Endothelial cell (in vitro differentiated cells): ENCODE measurements around the gene CACNA2D3. TPM values are rescaled to one million over a fixed set of nuclear protein-coding genes. Genes with fewer than 3 reads are reported as not detected.

Experiments used
- DNase-seq: peaks from one replicate; pipeline ENCODE4 v3.0.0; 2021; ENCODE audit warnings: low spot score
- H3K27ac Mint-ChIP-seq: one replicate; pipeline ENCODE4 v1.8.0; 2021; ENCODE audit warnings: mixed read lengths, inconsistent platforms; ENCODE audit not compliant: unreplicated experiment
- H3K27me3 Mint-ChIP-seq: one replicate; pipeline ENCODE4 v1.8.0; 2021; ENCODE audit warnings: mild to moderate bottlenecking, moderate library complexity, mixed read lengths, inconsistent platforms; ENCODE audit not compliant: unreplicated experiment
- H3K36me3 Mint-ChIP-seq: one replicate; pipeline ENCODE4 v1.8.0; 2021; ENCODE audit warnings: mild to moderate bottlenecking, low read depth, mixed read lengths, inconsistent platforms; ENCODE audit not compliant: unreplicated experiment
- H3K4me1 Mint-ChIP-seq: one replicate; pipeline ENCODE4 v1.8.0; 2021; ENCODE audit warnings: mild to moderate bottlenecking, mixed read lengths, inconsistent platforms; ENCODE audit not compliant: unreplicated experiment
- H3K4me3 Mint-ChIP-seq: one replicate; pipeline ENCODE4 v1.8.0; 2021; ENCODE audit warnings: mild to moderate bottlenecking, mixed read lengths, inconsistent platforms; ENCODE audit not compliant: unreplicated experiment
- H3K9me3 Mint-ChIP-seq: one replicate; pipeline ENCODE4 v1.8.0; 2021; ENCODE audit warnings: mixed read lengths, inconsistent platforms; ENCODE audit not compliant: unreplicated experiment
- total RNA-seq: library from RNA; stranded (reverse); fragmentation: NEBNext Ultra II Directional; extraction: Animal tissue kit (Norgen Biotek cat#: 25700); gene quantifications from one replicate; pipeline ENCODE4 v1.2.1, GENCODE V29; 2021; ENCODE audit not compliant: unreplicated experiment
- TF ChIP-seq, protein P1 (sequence below): fragments of 200-600 bp; sonication (generic); IDR thresholded peaks from one replicate; pipeline ENCODE4 v1.5.0; 2021; ENCODE audit warnings: antibody characterized with exemption; ENCODE audit not compliant: unreplicated experiment

The CACNA2D3 gene
- total RNA-seq, 1 donor from 2014 or later: 0.46 TPM

- no peaks in the 10 kb centered on the region for H3K9me3 Mint-ChIP-seq
- H3K4me1 Mint-ChIP-seq: no peaks in the 10 kb centered on the region
- TF ChIP-seq, protein P1, sequence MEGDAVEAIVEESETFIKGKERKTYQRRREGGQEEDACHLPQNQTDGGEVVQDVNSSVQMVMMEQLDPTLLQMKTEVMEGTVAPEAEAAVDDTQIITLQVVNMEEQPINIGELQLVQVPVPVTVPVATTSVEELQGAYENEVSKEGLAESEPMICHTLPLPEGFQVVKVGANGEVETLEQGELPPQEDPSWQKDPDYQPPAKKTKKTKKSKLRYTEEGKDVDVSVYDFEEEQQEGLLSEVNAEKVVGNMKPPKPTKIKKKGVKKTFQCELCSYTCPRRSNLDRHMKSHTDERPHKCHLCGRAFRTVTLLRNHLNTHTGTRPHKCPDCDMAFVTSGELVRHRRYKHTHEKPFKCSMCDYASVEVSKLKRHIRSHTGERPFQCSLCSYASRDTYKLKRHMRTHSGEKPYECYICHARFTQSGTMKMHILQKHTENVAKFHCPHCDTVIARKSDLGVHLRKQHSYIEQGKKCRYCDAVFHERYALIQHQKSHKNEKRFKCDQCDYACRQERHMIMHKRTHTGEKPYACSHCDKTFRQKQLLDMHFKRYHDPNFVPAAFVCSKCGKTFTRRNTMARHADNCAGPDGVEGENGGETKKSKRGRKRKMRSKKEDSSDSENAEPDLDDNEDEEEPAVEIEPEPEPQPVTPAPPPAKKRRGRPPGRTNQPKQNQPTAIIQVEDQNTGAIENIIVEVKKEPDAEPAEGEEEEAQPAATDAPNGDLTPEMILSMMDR: no peak
- H3K27me3 Mint-ChIP-seq: no peaks in the 10 kb centered on the region
- H3K27ac Mint-ChIP-seq: no peak overlapping the region
- no peak overlapping the region for H3K4me3 Mint-ChIP-seq
- no peaks in the 10 kb centered on the region for H3K36me3 Mint-ChIP-seq
- no peak for DNase-seq
These were observed 92.5 kb downstream of the CACNA2D3 start for GRCh38 chr3:54214845-54215244.

- Mint-ChIP-seq H3K27me3 (no peaks in the 10 kb centered on the region), H3K27ac (no peak overlapping the region), H3K4me3 (no peak overlapping the region), H3K4me1 (no peaks in the 10 kb centered on the region), H3K36me3 (no peaks in the 10 kb centered on the region), H3K9me3 (no peaks in the 10 kb centered on the region)
- TF ChIP-seq, protein P1: no peak
- DNase-seq: no peak
These were observed 93.2 kb downstream of the CACNA2D3 start for GRCh38 chr3:54215521-54215920.

DNA sequence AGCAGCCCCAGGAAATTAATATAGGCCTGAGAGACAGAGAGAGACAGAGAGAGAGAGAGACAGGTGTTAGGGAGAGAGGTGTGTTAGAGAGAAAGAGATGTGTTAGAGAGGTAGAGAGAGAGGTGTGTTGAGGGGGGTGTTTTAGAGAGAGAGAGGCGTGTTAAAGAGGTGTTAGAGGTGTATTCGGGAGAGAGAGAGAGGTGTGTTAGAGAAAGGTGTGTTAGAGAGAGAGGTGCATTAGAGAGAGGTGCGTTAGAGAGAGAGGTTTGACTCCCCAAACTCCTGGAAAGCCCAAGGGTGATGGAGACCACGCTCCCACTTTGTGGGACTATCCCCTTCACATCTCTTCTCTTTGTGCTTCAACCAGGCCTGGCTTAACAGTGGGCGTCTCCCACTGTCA, 95.5 kb downstream of the CACNA2D3 start:
- Mint-ChIP-seq H3K4me1 (no peaks in the 10 kb centered on the region), H3K9me3 (no peaks in the 10 kb centered on the region), H3K4me3 (no peak overlapping the region), H3K27me3 (no peaks in the 10 kb centered on the region), H3K36me3 (no peaks in the 10 kb centered on the region), H3K27ac (no peak overlapping the region)
- DNase-seq: no peak
- TF ChIP-seq, protein P1: no peak

DNA sequence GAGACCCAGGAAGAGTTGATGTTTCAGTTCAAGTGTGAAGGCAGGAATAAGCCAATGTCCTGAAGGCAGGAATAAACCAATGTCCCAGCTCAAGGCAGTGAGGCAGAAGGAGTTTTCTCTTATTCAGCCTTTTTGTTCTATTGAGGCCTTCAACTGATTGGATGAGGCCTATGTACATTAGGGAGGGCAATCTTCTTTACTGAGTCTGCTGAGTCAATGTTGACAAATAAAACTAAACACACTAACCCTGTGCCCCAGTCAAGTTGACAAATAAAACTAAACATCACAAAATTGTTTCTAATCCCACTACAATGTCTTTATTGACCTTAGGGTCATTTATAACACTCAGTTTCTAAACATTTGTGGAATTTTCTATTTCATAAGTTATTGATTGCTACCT, 100.0 kb downstream of the CACNA2D3 start:
- Mint-ChIP-seq H3K27ac (no peak overlapping the region), H3K4me3 (no peak overlapping the region), H3K27me3 (peaks cover 1% of the 10 kb centered on the region), H3K4me1 (no peaks in the 10 kb centered on the region), H3K36me3 (no peaks in the 10 kb centered on the region), H3K9me3 (no peaks in the 10 kb centered on the region)
- DNase-seq: no peak
- TF ChIP-seq, protein P1: no peak

- Mint-ChIP-seq H3K4me1 (no peaks in the 10 kb centered on the region), H3K4me3 (no peak overlapping the region), H3K36me3 (no peaks in the 10 kb centered on the region), H3K27me3 (peaks cover 1% of the 10 kb centered on the region), H3K27ac (no peak overlapping the region), H3K9me3 (no peaks in the 10 kb centered on the region)
- DNase-seq: no peak
- TF ChIP-seq, protein P1: no peak
These were observed 100.7 kb downstream of the CACNA2D3 start for GRCh38 chr3:54223063-54223462.
